Measurements from ENCODE around the gene RAPSN. TPM values are rescaled to one million over a fixed set of nuclear protein-coding genes. Genes with fewer than 3 reads are reported as not detected.

The RAPSN gene
- total and polyA plus RNA-seq, 2 of the 8 experiments (the other 6 are each of a cell fraction or from before 2014, with no cell fraction given): 0.06 to 0.34 TPM

DNA sequence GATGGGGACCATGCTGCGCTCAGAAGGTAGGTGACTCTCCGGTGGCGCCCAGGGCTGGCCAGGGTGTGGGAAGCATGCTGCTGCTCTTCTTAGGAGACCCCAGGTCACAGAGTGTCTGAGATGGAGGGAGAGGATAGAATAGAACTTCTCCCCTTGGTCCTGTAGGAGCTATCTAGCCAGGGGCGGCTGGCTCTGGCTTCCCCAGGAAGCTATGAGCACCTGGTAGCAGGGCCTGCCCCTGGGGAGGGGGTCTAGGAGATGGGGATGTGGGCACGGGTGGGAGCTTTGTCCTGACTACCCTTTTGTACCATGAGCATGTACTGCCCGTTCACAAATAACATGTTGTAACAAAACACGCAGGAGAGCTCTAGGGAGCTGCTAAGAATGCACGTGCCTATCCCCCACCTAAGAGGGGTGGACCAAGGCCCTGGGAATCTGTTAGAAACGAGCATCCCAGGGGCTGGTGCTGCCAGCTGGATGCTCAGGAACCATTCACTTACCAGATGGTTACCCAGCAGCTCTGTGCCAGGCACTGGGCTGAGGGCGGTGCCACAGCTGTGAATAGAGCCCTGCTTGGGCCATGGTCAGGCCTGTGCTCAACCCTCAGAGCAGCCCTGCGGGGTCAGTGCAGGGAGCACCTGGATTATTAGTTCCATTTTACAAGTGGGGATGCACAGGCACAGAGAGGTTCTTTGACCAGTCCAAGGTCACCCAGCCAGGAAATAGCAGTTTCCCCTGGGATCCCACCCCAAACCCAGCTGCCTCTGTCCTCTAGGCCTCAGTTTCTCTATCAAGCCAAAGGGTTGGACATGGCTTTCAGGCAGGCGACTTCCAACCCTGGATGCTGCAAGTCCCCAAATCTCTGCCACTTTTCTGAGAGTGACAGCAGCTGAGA, 38.3 kb downstream of the RAPSN start (continued):
- TF ChIP-seq SIX5 (IDR thresholded peaks at IDR 0.05; ENCODE audit: low read depth, low read length): no peak
- TF ChIP-seq CHD1 (IDR thresholded peaks at IDR 0.05; ENCODE audit: low read depth, low read length): no peak
